Retinal pigment epithelial cell (primary cell): ENCODE results near the gene OAF.
A peak's percentile ranks its signal among the peaks of the same experiment; 100 is the strongest.

ENCODE experiments used
- DNase-seq: peaks from one replicate; pipeline ENCODE4 v3.0.0-alpha.2; 2010; ENCODE audit warnings: low read depth
- H3K4me3 ChIP-seq: 2 replicates; pipeline ENCODE4 v1.5.1; 2011; ENCODE audit warnings: mild to moderate bottlenecking, low read length, control low read depth, moderate library complexity
- TF ChIP-seq, protein P1 (sequence below): conservative IDR thresholded peaks from 2 replicates; pipeline ENCODE4 v1.5.1; 2011; ENCODE audit warnings: low read depth, low read length, control low read depth, inconsistent platforms

Gene OAF

DNA sequence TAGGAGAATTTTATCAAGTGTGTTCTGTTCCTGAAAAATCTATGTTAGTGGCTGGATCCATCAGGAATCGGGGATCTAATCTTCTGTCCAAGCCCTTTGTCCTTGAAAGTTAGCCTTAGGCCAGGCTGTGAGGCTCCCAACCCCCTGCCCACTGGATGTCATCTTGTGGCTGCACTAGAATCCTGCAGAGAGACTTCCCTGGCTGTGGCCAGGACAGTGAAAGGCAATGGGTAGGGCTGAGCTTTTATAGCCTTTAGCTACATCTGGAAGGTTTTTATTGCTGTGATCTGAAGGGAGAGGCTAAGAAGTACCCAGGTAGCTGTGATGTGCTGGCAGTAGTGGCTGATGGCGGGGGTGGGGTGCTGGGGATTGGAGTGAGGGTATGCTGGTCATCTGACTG lies 2.1 kb downstream of the OAF start:
- H3K4me3 ChIP-seq: peak overlapping the region; percentile 34
- TF ChIP-seq, protein P1, sequence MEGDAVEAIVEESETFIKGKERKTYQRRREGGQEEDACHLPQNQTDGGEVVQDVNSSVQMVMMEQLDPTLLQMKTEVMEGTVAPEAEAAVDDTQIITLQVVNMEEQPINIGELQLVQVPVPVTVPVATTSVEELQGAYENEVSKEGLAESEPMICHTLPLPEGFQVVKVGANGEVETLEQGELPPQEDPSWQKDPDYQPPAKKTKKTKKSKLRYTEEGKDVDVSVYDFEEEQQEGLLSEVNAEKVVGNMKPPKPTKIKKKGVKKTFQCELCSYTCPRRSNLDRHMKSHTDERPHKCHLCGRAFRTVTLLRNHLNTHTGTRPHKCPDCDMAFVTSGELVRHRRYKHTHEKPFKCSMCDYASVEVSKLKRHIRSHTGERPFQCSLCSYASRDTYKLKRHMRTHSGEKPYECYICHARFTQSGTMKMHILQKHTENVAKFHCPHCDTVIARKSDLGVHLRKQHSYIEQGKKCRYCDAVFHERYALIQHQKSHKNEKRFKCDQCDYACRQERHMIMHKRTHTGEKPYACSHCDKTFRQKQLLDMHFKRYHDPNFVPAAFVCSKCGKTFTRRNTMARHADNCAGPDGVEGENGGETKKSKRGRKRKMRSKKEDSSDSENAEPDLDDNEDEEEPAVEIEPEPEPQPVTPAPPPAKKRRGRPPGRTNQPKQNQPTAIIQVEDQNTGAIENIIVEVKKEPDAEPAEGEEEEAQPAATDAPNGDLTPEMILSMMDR: no peak
- DNase-seq: no peak

DNA sequence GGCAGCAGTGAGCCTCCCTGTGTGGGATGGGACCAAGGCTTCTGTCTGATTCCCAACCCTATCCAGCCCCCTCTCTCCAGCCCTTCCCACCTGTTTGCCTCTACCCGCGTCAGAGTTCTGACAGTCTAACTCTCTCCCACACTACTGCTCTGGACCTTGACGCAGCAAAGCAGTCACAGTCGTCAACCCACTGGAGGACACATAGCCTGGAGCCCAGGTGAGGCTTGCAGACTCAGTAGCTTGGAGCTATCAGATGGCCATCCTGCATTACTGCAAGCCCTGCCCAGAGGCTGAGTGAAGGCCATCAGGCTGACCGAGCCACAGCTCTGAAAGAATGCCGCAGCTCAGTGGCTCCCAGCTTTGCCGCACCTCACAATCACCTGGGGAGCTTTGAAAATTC lies 3.7 kb downstream of the OAF start:
- TF ChIP-seq, protein P1: no peak
- H3K4me3 ChIP-seq: no peak overlapping the region
- DNase-seq: no peak

DNA sequence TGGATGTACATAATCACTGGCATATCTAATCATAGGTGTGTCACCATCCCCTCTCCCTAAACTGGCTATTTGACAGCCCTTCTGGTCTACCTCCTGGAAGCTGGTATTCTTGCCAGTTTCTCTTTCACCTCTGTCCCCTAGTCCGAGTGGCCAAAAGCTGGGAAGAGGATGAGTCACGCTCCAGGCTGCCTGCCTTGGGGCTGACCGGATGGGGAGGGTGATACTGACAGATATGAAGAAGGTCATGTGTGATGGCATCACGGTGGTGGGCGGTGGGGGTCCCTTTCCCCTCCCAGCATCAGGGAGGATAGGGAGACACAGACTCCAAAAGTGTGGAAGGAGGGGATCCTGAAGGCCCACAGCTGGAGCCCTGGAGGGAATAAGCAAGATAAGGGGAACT lies 4.8 kb downstream of the OAF start:
- TF ChIP-seq, protein P1: no peak
- DNase-seq: no peak
- H3K4me3 ChIP-seq: no peak overlapping the region

DNA sequence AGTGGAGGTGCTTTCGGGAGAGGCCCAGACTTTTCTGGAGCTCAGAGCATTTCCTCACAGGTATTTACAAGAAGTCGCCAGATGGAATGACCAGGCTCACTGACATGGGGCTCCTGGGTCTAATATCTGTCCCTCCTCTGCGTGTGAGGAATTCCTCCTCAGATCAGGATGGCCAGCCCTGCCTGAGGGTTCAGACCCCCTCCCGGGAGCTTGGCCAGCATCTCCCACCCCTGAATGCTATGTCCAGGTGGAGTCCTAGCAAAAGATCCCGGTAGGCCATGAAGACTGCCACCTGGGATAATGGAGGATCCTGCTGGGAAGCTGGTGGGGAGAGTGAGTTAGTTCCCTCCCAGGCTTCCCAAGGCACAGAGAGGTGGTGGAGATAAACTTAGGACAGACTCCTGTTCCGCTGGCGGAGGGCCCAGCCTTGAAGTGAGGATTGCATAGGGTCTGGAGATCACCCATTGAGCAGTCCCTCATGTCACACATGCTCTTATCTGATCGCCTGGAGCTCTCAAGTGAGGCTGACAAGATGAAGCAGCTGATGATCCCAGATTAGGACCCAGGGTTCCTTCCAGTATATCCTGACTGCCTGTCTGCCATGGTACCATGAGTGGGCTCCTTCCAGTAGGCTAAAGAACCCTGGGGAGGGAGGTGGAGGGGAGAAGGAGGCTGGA lies 5.7 kb downstream of the OAF start:
- TF ChIP-seq, protein P1: no peak

DNA sequence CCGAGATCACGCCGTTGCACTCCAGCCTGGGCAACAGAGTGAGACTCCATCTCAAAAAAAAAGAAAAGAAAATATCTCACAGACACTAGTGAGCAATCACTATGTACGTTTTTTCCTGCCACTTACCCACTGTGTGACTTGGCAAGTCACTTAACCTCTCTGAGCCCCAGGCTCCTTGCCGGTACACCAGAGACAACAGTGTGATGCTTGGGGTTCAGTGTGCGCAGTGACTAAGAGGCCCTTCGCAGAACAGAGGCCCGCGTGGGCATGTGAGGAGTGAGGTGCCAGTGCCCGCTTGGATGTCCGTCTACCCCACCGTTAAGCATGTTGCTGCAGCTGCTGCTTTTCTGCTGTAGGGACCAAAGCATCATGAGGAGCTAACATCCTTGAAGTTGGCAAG lies 6.7 kb downstream of the OAF start:
- no peak for DNase-seq
- TF ChIP-seq, protein P1: no peak
- no peak overlapping the region for H3K4me3 ChIP-seq

More for the DNA sequence above, 5.7 kb downstream of the OAF start:
- no peak for DNase-seq
- H3K4me3 ChIP-seq: no peak overlapping the region

DNA sequence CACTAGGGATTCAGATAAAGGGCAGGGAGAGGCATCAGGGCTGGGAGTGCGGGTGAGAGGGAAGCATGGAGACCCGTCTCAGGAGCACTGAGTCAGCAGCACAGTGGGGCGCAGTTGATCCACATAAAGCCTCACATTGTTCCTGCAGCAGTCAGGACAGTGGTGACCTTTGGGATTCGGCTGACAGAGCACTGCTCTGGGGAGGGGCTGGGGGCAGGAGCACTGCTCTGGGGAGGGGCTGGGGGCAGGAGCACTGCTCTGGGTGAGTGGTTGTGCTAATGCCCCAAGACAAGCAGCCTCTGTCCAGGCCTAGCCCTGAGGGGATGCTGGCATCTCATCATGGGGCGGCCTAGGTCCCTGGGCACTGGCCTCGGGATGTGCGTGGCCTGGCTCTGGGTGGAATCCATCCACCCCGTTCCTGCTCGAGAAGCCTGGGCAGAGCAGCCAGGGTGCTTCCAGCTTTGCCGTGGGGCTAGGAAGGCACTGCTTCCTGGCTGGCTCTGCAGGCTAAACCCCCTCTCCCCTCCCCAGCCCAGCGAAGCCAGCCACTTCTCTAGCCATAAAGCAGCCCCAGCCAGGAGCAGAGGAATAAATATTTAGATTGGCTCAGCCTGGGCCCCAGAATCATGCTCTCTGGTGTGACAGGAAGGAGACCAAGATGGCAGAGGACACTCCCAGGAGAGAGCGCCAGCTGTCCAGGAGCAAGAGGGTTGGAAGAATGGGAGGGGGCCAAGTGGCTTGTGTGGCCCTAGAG lies 7.3 kb downstream of the OAF start:
- DNase-seq: no peak
- TF ChIP-seq, protein P1: no peak
- H3K4me3 ChIP-seq: no peak overlapping the region

DNA sequence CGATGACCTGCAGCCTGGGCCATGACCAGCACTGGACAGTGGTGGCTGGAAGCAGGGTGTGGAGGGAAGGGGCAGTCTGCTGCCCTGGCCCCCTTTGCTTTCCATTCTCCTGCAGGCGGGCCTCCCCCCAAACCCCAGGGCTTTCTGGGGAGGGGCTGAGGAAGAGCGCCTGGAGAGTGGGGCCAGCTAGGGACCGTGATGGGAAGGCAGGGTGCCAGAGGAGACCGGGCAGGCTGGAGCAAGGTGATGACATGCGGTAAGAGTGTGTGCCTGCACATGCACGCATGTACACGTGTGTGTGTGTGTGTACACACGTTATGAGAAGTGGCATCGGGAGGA lies 7.8 kb downstream of the OAF start:
- DNase-seq: no peak
- TF ChIP-seq, protein P1: no peak
- no peak overlapping the region for H3K4me3 ChIP-seq
